ENCODE data around the gene DDX3X.
"Not testable (repeated sequence)": the region's sequence is repeated elsewhere in the genome, so short reads cannot be mapped to it uniquely, and the experiment has no call there.

Gene DDX3X

GRCh38 chrX:41333744-41334362 is at the start of gene DDX3X:
DDX3X (plus strand) TSS chrX:41334162; CDS start chrX:41334253, 91 bp downstream.
- peak; percentile 93 for DNase-seq

- DNase-seq = not testable (repeated sequence)
Measured at GRCh38 chrX:41285928-41286327, 48.0 kb upstream of the DDX3X start.

GRCh38 chrX:41288641-41289040 is 45.3 kb upstream of the DDX3X start:
- no peak for DNase-seq

DNA sequence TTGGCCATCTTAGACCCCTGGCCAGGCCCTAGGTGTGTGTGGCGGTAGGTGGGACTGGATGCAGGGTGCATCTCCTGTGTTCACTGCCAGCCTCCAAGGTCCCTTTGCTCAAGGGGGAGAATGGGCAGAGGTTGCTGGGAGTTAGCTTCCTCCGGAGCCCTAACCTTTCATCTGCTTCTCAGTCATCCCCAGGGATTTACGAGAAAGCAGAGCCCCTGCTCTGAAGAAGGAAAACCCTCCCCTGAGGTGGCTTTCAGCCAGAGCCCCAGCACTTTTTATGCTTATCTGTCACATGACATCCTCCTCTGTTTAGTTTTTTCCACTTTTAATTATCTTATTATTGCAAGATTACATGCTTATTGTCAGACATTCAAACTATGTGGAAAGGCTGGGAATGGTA is 44.9 kb upstream of the DDX3X start:
- no peak for DNase-seq

DNA sequence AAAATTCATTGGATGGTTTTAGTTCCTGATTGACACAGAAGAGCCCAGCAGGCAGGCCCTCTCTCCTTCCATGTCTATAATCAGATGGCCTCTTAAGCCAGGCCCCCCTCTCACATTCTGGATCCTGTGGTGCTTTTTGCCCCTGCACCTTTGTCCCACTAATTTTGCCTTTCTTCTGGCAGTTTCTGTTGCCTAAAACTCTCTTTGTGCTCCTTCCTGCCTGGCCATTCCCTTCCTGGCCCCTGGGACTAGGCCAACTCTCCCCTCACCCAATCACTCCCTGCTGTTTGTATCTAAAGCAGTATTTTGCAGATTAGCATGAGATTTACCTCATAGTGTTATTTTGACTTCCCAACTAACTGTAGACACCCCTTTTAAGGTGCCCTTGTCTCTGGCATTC is 42.7 kb upstream of the DDX3X start:
- no peak for DNase-seq

DNA sequence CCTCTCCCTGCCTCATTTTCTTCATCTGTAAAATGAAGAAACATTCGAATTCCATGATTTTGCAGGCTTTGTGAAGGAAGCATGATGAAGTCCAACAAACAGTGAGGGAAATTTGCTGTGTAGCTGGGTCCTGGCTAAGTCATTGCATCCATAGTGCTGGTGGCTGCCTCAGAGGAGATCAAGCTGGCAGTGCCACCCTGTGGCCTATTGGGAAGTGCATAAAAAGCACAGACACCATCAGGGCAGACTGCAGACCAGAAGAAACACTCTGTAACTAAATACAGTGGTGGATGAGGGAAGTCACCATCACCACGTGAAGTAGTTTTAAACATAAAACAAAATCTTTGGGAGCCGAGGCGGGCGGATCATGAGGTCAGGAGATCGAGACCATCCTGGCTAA is 40.7 kb upstream of the DDX3X start:
- no peak for DNase-seq

DNA sequence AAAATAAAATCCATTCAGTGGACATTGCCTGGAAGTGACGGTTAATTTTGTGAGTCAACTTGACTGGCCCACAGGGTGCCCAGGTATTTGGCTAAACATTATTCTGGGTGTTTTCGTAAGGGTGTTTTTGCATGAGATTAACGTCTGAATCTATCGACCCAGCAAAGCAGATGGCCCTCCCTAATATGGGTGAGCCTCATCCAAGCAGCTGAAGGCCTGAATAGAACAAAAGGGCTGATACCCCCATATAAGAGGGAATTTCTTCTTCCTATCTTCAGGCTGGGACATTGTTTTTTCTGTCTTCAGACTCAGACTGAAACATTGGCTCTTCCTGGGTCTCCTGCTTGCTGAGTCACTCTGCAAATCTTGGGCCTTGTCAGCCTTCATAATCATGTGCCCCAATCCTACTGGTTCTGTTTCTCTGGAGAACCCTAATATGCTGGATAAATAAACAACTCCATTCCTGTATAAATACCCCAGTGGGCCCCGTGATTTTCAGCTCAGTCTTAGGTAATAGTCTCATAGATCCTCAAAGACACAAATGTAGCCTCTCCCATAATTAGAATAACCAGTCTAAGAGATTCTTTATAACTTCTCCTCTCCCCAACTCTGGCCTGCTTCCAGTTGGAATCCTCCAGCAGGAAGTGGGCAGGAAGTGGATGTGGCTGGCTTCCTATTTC is 33.1 kb upstream of the DDX3X start:
- DNase-seq = no peak

DNA sequence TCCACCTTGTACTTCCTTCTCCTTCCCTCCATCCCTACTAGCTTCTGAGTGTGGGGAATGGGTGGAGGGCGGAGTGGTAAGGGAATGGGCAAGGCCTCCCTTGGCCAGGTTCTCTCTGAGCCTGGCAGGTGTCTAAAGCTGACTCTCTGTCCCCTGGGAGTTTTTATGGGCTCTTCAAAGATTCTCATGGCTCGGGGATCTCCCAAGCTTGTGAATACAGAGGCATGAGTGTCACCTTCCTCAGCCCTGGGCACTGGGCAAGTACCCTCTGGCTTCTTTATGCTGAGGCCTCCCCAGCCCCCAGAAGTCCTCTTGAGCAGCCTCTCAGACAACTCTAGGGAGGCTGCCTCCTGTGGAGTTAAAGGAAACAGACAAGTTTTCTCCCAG is 32.5 kb upstream of the DDX3X start:
- DNase-seq = no peak

GRCh38 chrX:41302370-41302769 is 31.6 kb upstream of the DDX3X start:
- no peak for DNase-seq

DNA sequence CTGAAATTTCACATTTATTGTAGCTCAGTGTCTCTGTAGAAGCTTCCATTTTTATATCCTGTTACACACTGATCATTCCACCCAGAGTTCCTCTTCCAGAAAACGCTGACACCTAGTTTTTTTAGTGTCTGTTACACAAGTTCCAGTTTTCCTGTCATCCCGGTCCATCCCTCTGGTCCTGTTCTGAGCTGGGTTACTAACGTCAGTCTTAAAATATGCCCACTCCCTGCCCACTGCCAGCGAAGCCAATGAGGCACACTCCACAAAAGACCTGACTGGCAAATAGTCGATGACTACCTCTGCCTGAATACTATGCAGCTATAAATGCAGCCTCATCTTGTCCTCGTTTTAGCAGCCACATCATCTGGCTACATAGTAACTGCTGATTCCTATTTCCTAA is 30.9 kb upstream of the DDX3X start:
- no peak for DNase-seq

- no peak for DNase-seq
Measured at GRCh38 chrX:41304178-41304577, 29.8 kb upstream of the DDX3X start.

- DNase-seq = no peak
Measured at GRCh38 chrX:41308884-41309647, 24.9 kb upstream of the DDX3X start.

- DNase-seq = no peak
Measured at GRCh38 chrX:41312786-41313185, 21.2 kb upstream of the DDX3X start.

- DNase-seq = no peak
Measured at GRCh38 chrX:41313419-41313818, 20.5 kb upstream of the DDX3X start.

DNA sequence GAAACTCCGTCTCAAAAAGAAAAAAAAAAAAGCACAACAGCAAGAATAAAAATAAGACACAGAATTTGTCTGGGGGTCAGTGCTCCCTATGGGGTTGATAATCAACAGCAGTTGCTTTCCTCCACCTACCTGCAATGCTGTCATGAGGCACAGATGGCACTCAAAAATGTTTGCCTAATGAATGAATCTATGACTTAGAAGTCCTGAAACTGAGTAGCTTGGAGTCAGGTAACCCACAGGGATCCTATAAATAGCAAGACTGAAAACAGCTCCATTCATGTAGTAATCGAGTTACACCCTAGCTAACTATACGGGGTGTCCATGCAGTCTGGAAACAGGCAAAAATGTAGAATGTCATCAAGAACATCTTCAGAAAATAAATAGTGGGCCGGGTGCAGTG is 19.8 kb upstream of the DDX3X start:
- no peak for DNase-seq

- DNase-seq = no peak
Measured at GRCh38 chrX:41314881-41315280, 19.1 kb upstream of the DDX3X start.

DNA sequence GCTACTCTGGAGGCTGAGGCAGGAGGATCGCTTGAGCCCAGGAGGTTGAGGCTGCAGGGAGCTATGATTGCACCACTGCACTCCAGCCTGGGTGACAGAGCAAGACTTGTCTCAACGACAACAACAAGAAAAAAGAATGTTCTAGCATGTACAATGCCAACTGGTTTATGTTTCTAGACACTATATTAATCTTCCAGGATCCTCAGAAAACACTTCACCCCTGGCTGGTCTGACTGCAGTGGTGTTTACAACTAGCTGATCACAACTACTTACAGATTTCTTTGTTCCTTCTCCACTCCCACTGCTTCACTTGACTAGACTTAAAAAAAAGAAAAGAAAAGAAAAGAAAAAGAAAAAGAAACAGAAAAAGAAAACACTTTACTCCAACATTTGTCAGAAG is 17.7 kb upstream of the DDX3X start:
- DNase-seq = not testable (repeated sequence)

DNA sequence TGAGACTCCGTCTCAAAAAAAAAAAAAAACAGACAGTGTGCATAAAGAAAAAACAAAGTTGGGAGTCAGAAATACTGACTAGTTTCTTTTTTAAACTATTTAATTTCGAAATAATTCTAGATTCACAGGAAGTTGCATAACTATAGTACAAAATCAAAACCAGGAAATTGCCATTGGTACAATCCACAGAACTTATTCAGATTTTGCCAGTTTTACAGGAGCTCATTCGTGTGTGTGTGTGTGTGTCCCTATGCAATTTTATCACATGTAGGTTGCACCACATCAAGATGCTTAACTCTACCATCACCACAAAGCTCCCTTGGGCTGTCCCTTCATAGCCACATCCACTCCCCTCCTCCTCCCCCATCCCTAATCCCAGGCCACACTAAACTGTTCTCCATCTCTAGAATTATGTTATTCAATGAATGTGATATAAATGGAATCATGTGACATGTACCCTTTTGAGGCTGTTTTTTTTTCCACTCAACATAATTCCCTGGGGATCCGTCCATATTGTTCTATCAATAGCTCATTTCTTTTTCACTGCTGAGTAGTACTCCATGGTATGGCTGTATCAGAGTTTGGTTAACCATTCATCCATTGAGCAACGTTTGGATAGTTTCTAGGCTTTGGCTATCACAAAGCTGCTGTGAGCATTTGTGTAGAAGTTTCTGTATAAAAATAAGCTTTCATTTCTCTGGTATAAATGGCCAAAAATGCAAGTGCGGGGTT is 16.3 kb upstream of the DDX3X start:
- no peak for DNase-seq

DNA sequence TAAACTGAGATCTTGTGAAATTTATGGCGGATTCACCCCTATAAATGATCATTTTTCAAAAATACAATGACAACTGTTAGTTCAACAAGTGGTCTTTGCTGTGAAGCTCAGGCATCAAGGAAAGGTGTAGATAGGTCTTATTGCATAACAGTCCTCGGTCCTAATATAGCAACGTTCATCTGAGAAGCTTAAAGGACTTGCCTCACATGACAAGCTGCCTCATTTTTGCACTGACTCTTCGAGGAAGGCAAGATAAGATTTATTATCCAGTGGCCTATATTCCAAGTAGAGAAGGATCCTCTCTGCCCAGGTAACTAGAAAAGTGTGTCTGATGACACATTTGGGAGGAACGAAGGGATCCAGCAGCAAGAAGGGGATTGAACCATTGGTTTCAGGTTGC is 13.6 kb upstream of the DDX3X start:
- no peak for DNase-seq

- DNase-seq = no peak
Measured at GRCh38 chrX:41322821-41323603, 10.9 kb upstream of the DDX3X start.

DNA sequence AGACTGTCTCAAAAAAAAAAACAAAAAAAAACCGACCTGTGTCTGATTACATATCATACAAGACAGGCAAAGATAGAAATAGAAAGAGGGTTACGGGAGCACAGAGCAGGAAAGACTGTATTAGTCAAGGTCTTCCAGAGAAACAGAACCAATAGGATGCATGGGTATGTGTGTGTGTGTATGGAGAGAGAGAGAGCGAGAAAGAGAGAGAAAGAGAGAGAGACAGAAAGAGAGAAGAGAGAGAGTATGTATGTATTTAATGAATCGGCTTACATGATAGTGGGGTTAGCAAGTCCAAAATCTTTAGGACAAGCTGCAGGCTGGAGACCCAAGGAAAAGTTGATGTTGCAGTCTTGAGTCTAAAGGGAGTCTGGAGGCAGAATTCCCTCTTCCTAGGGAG is 7.5 kb upstream of the DDX3X start:
- DNase-seq = no peak

- no peak for DNase-seq
Measured at GRCh38 chrX:41327341-41327740, 6.6 kb upstream of the DDX3X start.

DNA sequence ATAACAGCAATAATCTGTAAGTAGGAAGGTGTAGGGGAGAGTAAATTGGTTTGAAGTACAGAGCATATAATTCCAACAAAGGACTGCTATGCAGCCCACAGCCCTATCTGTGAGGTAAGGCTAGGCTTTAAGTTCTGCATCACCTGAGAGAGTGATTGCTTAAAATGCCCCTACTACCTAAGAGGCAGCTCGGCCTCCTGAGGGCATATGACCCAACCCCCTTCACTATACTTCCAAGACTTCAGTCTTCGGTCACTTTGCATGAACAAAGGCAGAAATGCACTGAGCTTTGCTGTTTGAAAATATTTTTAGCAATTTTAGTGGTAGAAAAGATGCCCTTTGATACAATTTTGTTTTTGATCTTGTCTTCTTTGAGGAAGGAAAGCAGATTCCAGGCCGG is 4.9 kb upstream of the DDX3X start:
- DNase-seq = no peak

Data from activated CD4-positive, CD25-positive, alpha-beta regulatory T cell treated with anti-CD3 and anti-CD28 coated beads, Interleukin-2, amount 50 U/mL, for 72 hours (primary cell).